ENCODE results near the gene MAST4.
"Not testable (repeated sequence)": the region's sequence is repeated elsewhere in the genome, so short reads cannot be mapped to it uniquely, and the experiment has no call there.

MAST4 gene

GRCh38 chr5:66652818-66653217, 56.6 kb downstream of the MAST4 start:
- no peak for DNase-seq

GRCh38 chr5:66653325-66653724, 57.1 kb downstream of the MAST4 start:
- no peak for DNase-seq

- no peak for DNase-seq
Measured at GRCh38 chr5:66655395-66656324, 59.5 kb downstream of the MAST4 start.

- no peak for DNase-seq
Measured at GRCh38 chr5:66658516-66658915, 62.3 kb downstream of the MAST4 start.

- no peak for DNase-seq
Measured at GRCh38 chr5:66659780-66660179, 63.6 kb downstream of the MAST4 start.

- DNase-seq: no peak
Measured at GRCh38 chr5:66660396-66660795, 64.2 kb downstream of the MAST4 start.

- no peak for DNase-seq
Measured at GRCh38 chr5:66661149-66661548, 65.0 kb downstream of the MAST4 start.

- no peak for DNase-seq
Measured at GRCh38 chr5:66666778-66667177, 70.6 kb downstream of the MAST4 start.

- DNase-seq: no peak
Measured at GRCh38 chr5:66669086-66669861, 73.1 kb downstream of the MAST4 start.

GRCh38 chr5:66669862-66670195, 73.6 kb downstream of the MAST4 start:
- no peak for DNase-seq

GRCh38 chr5:66671305-66671704, 75.1 kb downstream of the MAST4 start:
- no peak for DNase-seq

- no peak for DNase-seq
Measured at GRCh38 chr5:66674802-66675201, 78.6 kb downstream of the MAST4 start.

- no peak for DNase-seq
Measured at GRCh38 chr5:66675406-66675805, 79.2 kb downstream of the MAST4 start.

GRCh38 chr5:66680221-66680620, 84.0 kb downstream of the MAST4 start:
- no peak for DNase-seq

GRCh38 chr5:66680804-66681203, 84.6 kb downstream of the MAST4 start:
- no peak for DNase-seq

- no peak for DNase-seq
Measured at GRCh38 chr5:66684663-66685062, 88.5 kb downstream of the MAST4 start.

- no peak for DNase-seq
Measured at GRCh38 chr5:66689522-66690220, 93.5 kb downstream of the MAST4 start.

- DNase-seq: no peak
Measured at GRCh38 chr5:66694036-66694435, 97.8 kb downstream of the MAST4 start.

- not testable (repeated sequence) for DNase-seq
Measured at GRCh38 chr5:66695840-66696239, 99.6 kb downstream of the MAST4 start.

- DNase-seq: no peak
Measured at GRCh38 chr5:66697796-66698564, 101.8 kb downstream of the MAST4 start.

- DNase-seq: no peak
Measured at GRCh38 chr5:66701244-66701643, 105.1 kb downstream of the MAST4 start.

GRCh38 chr5:66702426-66702825, 106.2 kb downstream of the MAST4 start:
- DNase-seq: no peak
